K562 (cell line): ENCODE results near the gene CBL. TPM values are rescaled to one million over a fixed set of nuclear protein-coding genes. Genes with fewer than 3 reads are reported as not detected.

Source experiments
- CAMTA2 ChIP-seq: fragments of 250-450 bp; sonication (Bioruptor Pico); conservative IDR thresholded peaks from 2 replicates; pipeline ENCODE4 v1.5.1; 2022
- CBFA2T2 ChIP-seq: fragments of 450-650 bp; conservative IDR thresholded peaks from 2 replicates; pipeline ENCODE4 v1.6.1; 2017; ENCODE audit warnings: mild to moderate bottlenecking
- ESRRA ChIP-seq: fragments of 450-650 bp; IDR thresholded peaks from 2 replicates; pipeline ENCODE4 v1.6.1; 2014; ENCODE audit warnings: low read depth, mild to moderate bottlenecking, moderate library complexity, borderline replicate concordance
- polyA plus RNA-seq, 8 experiments: library from polyadenylated mRNA; depleted of rRNA in 4 of 8; stranded (reverse) in 5 of 8; unstranded in 3 of 8; fragments of >200 nt; fragmentation: Nextera tagmentation in 2 of 8; fragmentation: Illumina TruSeq in 1 of 8; extraction: Ambion mirVana in 2 of 8; extraction: Trizol in 1 of 8; gene quantifications; 2 replicates each; pipeline versions ENCODE4 v1.2.1 to v1.2.3, GENCODE V29; 2011 to 2014; ENCODE audit warnings: inconsistent platforms in 1 of 8, missing spikeins in 1 of 8
- total RNA-seq, 7 experiments: library from RNA; depleted of rRNA in 6 of 7; stranded (reverse); fragments of >200 nt in 6 of 7; fragmentation: Illumina TruSeq in 2 of 7; extraction: Trizol in 2 of 7; gene quantifications; 2 replicates each; pipeline versions ENCODE4 v1.2.1 to v1.2.3, GENCODE V29; 2011 to 2021; ENCODE audit warnings: low replicate concordance in 1 of 7
- TF ChIP-seq, protein P1 (sequence below), 3 experiments: IDR thresholded peaks in 2 of 3; conservative IDR thresholded peaks in 1 of 3; 2 replicates each; pipeline ENCODE4 v1.5.1; 2011 to 2012; ENCODE audit warnings: low read length in 3 of 3, mild to moderate bottlenecking in 3 of 3, control low read depth in 2 of 3, improper control_type of control experiment in 1 of 3, inconsistent platforms in 1 of 3, low read depth in 1 of 3, mixed read lengths in 1 of 3, moderate library complexity in 1 of 3; ENCODE audit not compliant: insufficient read depth in 2 of 3
- TF ChIP-seq, protein P2 (sequence below): fragments of 450-650 bp; formaldehyde crosslinking; IDR thresholded peaks from 2 replicates; pipeline ENCODE4 v1.4.0; 2020; ENCODE audit warnings: mild to moderate bottlenecking, mixed read lengths
- TF ChIP-seq, protein P3 (sequence below): fragments of 250-450 bp; sonication (Bioruptor Pico); IDR thresholded peaks from 2 replicates; pipeline ENCODE4 v1.4.0; 2020; ENCODE audit warnings: borderline replicate concordance
- TF ChIP-seq, protein P4 (sequence below), 2 experiments: IDR thresholded peaks; 2 replicates each; pipeline ENCODE4 v1.6.1; 2011; ENCODE audit warnings: borderline replicate concordance in 1 of 2, control low read depth in 1 of 2, low read depth in 1 of 2, low read length in 1 of 2, mild to moderate bottlenecking in 1 of 2, mixed read lengths in 1 of 2, moderate library complexity in 1 of 2; ENCODE audit not compliant: insufficient read depth in 1 of 2, insufficient read length in 1 of 2, poor library complexity in 1 of 2, severe bottlenecking in 1 of 2; ENCODE audit errors: extremely low read depth in 1 of 2

CBL gene
- total and polyA plus RNA-seq, 9 of the 15 experiments (the other 6 are each of a cell fraction or from before 2014, with no cell fraction given): 3.2 to 24.9 (median 9.9) TPM

DNA sequence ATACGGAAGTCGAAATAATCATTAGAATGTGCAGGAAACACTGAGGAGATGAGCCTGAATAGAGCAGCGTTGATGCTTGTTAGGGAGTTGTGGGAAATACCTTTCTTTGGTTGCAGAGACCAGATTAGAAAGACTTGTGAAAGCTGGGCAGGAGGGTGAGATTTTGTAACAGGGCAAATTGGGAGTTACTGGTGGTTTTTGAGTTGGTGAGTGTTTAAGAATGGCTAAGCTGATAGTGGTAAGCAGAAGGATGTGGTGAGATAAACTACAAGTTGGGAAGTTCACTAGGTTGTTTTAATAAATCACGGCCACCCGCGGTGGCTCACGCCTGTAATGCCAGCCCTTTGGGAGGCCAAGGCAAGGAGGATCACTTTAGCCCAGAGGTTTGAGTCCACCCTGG lies 76.4 kb downstream of the CBL start (continued):
- TF ChIP-seq, protein P1, sequence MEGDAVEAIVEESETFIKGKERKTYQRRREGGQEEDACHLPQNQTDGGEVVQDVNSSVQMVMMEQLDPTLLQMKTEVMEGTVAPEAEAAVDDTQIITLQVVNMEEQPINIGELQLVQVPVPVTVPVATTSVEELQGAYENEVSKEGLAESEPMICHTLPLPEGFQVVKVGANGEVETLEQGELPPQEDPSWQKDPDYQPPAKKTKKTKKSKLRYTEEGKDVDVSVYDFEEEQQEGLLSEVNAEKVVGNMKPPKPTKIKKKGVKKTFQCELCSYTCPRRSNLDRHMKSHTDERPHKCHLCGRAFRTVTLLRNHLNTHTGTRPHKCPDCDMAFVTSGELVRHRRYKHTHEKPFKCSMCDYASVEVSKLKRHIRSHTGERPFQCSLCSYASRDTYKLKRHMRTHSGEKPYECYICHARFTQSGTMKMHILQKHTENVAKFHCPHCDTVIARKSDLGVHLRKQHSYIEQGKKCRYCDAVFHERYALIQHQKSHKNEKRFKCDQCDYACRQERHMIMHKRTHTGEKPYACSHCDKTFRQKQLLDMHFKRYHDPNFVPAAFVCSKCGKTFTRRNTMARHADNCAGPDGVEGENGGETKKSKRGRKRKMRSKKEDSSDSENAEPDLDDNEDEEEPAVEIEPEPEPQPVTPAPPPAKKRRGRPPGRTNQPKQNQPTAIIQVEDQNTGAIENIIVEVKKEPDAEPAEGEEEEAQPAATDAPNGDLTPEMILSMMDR (IDR thresholded peaks at IDR 0.05 in 2 of 3, conservative IDR thresholded peaks at IDR 0.05 in 1 of 3; ENCODE audit: insufficient read depth in 2 of 3, low read depth in 1 of 3, low read length in 3 of 3): no peak
- TF ChIP-seq, protein P2, sequence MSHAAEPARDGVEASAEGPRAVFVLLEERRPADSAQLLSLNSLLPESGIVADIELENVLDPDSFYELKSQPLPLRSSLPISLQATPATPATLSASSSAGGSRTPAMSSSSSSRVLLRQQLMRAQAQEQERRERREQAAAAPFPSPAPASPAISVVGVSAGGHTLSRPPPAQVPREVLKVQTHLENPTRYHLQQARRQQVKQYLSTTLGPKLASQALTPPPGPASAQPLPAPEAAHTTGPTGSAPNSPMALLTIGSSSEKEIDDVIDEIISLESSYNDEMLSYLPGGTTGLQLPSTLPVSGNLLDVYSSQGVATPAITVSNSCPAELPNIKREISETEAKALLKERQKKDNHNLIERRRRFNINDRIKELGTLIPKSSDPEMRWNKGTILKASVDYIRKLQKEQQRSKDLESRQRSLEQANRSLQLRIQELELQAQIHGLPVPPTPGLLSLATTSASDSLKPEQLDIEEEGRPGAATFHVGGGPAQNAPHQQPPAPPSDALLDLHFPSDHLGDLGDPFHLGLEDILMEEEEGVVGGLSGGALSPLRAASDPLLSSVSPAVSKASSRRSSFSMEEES (CRISPR knock-in tag): no peak
- TF ChIP-seq CBFA2T2 (0 out of 2 replicates have a peak, but pooled peaks have one; percentile 13), CAMTA2 (CRISPR knock-in tag) (no peak), ESRRA (no peak)
- TF ChIP-seq, protein P3, sequence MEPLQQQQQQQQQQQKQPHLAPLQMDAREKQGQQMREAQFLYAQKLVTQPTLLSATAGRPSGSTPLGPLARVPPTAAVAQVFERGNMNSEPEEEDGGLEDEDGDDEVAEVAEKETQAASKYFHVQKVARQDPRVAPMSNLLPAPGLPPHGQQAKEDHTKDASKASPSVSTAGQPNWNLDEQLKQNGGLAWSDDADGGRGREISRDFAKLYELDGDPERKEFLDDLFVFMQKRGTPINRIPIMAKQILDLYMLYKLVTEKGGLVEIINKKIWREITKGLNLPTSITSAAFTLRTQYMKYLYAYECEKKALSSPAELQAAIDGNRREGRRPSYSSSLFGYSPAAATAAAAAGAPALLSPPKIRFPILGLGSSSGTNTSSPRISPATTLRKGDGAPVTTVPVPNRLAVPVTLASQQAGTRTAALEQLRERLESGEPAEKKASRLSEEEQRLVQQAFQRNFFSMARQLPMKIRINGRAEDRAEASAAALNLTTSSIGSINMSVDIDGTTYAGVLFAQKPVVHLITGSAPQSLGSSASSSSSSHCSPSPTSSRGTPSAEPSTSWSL (CRISPR knock-in tag): no peak
- TF ChIP-seq, protein P4, sequence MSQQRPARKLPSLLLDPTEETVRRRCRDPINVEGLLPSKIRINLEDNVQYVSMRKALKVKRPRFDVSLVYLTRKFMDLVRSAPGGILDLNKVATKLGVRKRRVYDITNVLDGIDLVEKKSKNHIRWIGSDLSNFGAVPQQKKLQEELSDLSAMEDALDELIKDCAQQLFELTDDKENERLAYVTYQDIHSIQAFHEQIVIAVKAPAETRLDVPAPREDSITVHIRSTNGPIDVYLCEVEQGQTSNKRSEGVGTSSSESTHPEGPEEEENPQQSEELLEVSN (IDR thresholded peaks at IDR 0.05; ENCODE audit: borderline replicate concordance in 1 of 2, extremely low read depth in 1 of 2, insufficient read depth in 1 of 2, insufficient read length in 1 of 2, low read depth in 1 of 2, low read length in 1 of 2, poor library complexity in 1 of 2, severe bottlenecking in 1 of 2): no peak
